H1 (cell line): ENCODE results near the gene ZFAND3. TPM values are rescaled to one million over a fixed set of nuclear protein-coding genes. Genes with fewer than 3 reads are reported as not detected.

Experiments
- CTCF ChIA-PET: fragments of 300-600 bp; sonication (Branson Sonifier 250); formaldehyde crosslinking; loops from one replicate; lab custom pipeline; 2021; ENCODE audit not compliant: partially characterized antibody; lab: Charles Lee
- POLR2A ChIA-PET: fragments of 300-600 bp; sonication (Branson Sonifier 250); formaldehyde crosslinking; loops from one replicate; lab custom pipeline; 2021; ENCODE audit warnings: inconsistent platforms; ENCODE audit not compliant: partially characterized antibody; lab: Charles Lee
- DNase-seq, 2 experiments: peaks; one replicate each; pipeline versions ENCODE4 v3.0.0 to v3.0.0-alpha.2; 2010 to 2022; ENCODE audit warnings: low spot score in 2 of 2, low read depth in 1 of 2, mixed read lengths in 1 of 2
- FAIRE-seq: peaks from 2 replicates; lab custom pipeline; 2011; peaks lifted over from hg19 to GRCh38; lab: Jason Lieb, UNC
- H2AFZ ChIP-seq: 2 replicates; pipeline ENCODE4 v1.8.1; 2012; ENCODE audit warnings: low read length, inconsistent platforms
- H2AK5ac ChIP-seq: 2 replicates; pipeline ENCODE4 v1.6.1; 2013; ENCODE audit warnings: low read depth, low read length
- H2BK120ac ChIP-seq: replicated peaks from 2 replicates; pipeline ENCODE3; 2013; ENCODE audit warnings: low read depth, low read length, inconsistent platforms
- H2BK12ac ChIP-seq: 2 replicates; pipeline ENCODE4 v1.6.1; 2013; ENCODE audit warnings: low read depth, low read length
- H2BK15ac ChIP-seq: 2 replicates; pipeline ENCODE4 v1.6.1; 2013; ENCODE audit warnings: low read length
- H2BK20ac ChIP-seq: 2 replicates; pipeline ENCODE4 v1.6.1; 2013; ENCODE audit warnings: low read length
- H2BK5ac ChIP-seq: 2 replicates; pipeline ENCODE4 v1.6.1; 2013; ENCODE audit warnings: low read depth, low read length
- H3K14ac ChIP-seq: 2 replicates; pipeline ENCODE4 v1.6.1; 2013; ENCODE audit warnings: inconsistent platforms; ENCODE audit not compliant: insufficient read length
- H3K18ac ChIP-seq: 2 replicates; pipeline ENCODE4 v1.6.1; 2013; ENCODE audit warnings: low read length; ENCODE audit errors: extremely low read depth
- H3K23ac ChIP-seq: 2 replicates; pipeline ENCODE4 v1.6.1; 2013; ENCODE audit warnings: inconsistent platforms; ENCODE audit not compliant: insufficient read length
- H3K23me2 ChIP-seq: 2 replicates; pipeline ENCODE4 v1.6.1; 2013; ENCODE audit warnings: low read depth, low read length
- H3K27ac ChIP-seq: 2 replicates; pipeline ENCODE4 v1.6.1; 2011; ENCODE audit warnings: low read depth, low read length, inconsistent platforms
- H3K27me3 ChIP-seq, 4 experiments: replicated peaks in 1 of 4; 1 replicate in 1 of 4; 2 replicates in 3 of 4; pipeline versions ENCODE4 v1.6.1 to v1.8.1; 2011 to 2013; ENCODE audit warnings: low read length in 3 of 4, mild to moderate bottlenecking in 3 of 4, inconsistent platforms in 2 of 4, mixed read lengths in 2 of 4, moderate library complexity in 1 of 4; ENCODE audit not compliant: control insufficient read depth in 3 of 4, insufficient read depth in 3 of 4; ENCODE audit errors: extremely low read depth in 1 of 4
- H3K36me3 ChIP-seq, 4 experiments: 2 replicates each; pipeline versions ENCODE4 v1.6.1 to v1.8.1; 2011 to 2013; ENCODE audit warnings: mild to moderate bottlenecking in 4 of 4, low read length in 3 of 4, moderate library complexity in 2 of 4, control low read depth in 1 of 4, inconsistent platforms in 1 of 4; ENCODE audit not compliant: insufficient read depth in 4 of 4, control insufficient read depth in 2 of 4
- H3K4ac ChIP-seq: replicated peaks from 2 replicates; pipeline ENCODE3; 2013; ENCODE audit warnings: low read length, low read depth, mixed read lengths, inconsistent platforms; ENCODE audit not compliant: insufficient read length
- H3K4me1 ChIP-seq, 4 experiments: replicated peaks in 1 of 4; 1 replicate in 1 of 4; 2 replicates in 3 of 4; pipeline versions ENCODE4 v1.6.1 to v1.8.1; 2011 to 2013; ENCODE audit warnings: low read length in 3 of 4, inconsistent platforms in 2 of 4, mixed read lengths in 1 of 4; ENCODE audit not compliant: insufficient read depth in 4 of 4, control insufficient read depth in 3 of 4
- H3K4me2 ChIP-seq, 2 experiments: 2 replicates each; pipeline versions ENCODE4 v1.6.1 to v1.8.1; 2011 to 2013; ENCODE audit warnings: low read depth in 2 of 2, low read length in 2 of 2, control low read depth in 1 of 2, inconsistent platforms in 1 of 2, mild to moderate bottlenecking in 1 of 2; ENCODE audit not compliant: insufficient read depth in 1 of 2
- H3K4me3 ChIP-seq, 4 experiments: fragments of 200-600, 300-600 bp in 1 of 4; sonication (generic), shearing (Covaris generic), sonication (Bioruptor Twin) in 1 of 4; 2 replicates each; pipeline versions ENCODE4 v1.5.1 to v1.8.1; 2011 to 2016; ENCODE audit warnings: low read length in 4 of 4, low read depth in 3 of 4, control low read depth in 2 of 4, inconsistent platforms in 2 of 4, mild to moderate bottlenecking in 2 of 4, mixed read lengths in 1 of 4, moderate library complexity in 1 of 4; ENCODE audit not compliant: insufficient read depth in 2 of 4; ENCODE audit errors: extremely low read depth in 1 of 4
- H3K56ac ChIP-seq: replicated peaks from 2 replicates; pipeline ENCODE3; 2013; ENCODE audit warnings: low read depth, mild to moderate bottlenecking, mixed read lengths, low read length, inconsistent platforms; ENCODE audit not compliant: insufficient read length
- H3K79me1 ChIP-seq: 2 replicates; pipeline ENCODE4 v1.6.1; 2013; ENCODE audit warnings: low read depth, low read length, control low read depth
- H3K79me2 ChIP-seq, 2 experiments: 2 replicates each; pipeline versions ENCODE4 v1.6.1 to v1.8.1; 2012 to 2013; ENCODE audit warnings: low read length in 2 of 2, mild to moderate bottlenecking in 2 of 2, inconsistent platforms in 1 of 2; ENCODE audit not compliant: insufficient read depth in 2 of 2, control insufficient read depth in 1 of 2
- H3K9ac ChIP-seq, 4 experiments: replicated peaks in 1 of 4; 1 replicate in 1 of 4; 2 replicates in 3 of 4; pipeline versions ENCODE4 v1.6.1 to v1.8.1; 2011 to 2013; ENCODE audit warnings: low read depth in 3 of 4, low read length in 3 of 4, control low read depth in 2 of 4, mild to moderate bottlenecking in 2 of 4, moderate library complexity in 2 of 4, inconsistent platforms in 1 of 4; ENCODE audit errors: extremely low read depth in 1 of 4
- H3K9me3 ChIP-seq, 2 experiments: 2 replicates each; pipeline versions ENCODE4 v1.6.1 to v1.8.1; 2012 to 2013; ENCODE audit warnings: mild to moderate bottlenecking in 2 of 2, moderate library complexity in 2 of 2, control low read depth in 1 of 2, inconsistent platforms in 1 of 2, low read depth in 1 of 2, low read length in 1 of 2, mixed read lengths in 1 of 2; ENCODE audit not compliant: insufficient read depth in 2 of 2
- H4K20me1 ChIP-seq, 2 experiments: replicated peaks in 1 of 2; 2 replicates each; pipeline versions ENCODE3 to v1.8.1; 2011 to 2013; ENCODE audit warnings: inconsistent platforms in 2 of 2, low read length in 2 of 2, mild to moderate bottlenecking in 1 of 2; ENCODE audit not compliant: insufficient read depth in 2 of 2, control insufficient read depth in 1 of 2
- H4K5ac ChIP-seq: 2 replicates; pipeline ENCODE4 v1.6.1; 2013; ENCODE audit warnings: low read length, low read depth, mixed read lengths, inconsistent platforms; ENCODE audit not compliant: insufficient read length
- H4K8ac ChIP-seq: 2 replicates; pipeline ENCODE4 v1.8.0; 2013; ENCODE audit warnings: mild to moderate bottlenecking, moderate library complexity, low read length, inconsistent platforms; ENCODE audit not compliant: insufficient read depth; ENCODE audit errors: extremely low read depth
- H4K91ac ChIP-seq: replicated peaks from 2 replicates; pipeline ENCODE3; 2013; ENCODE audit warnings: low read length, mixed read lengths, inconsistent platforms; ENCODE audit not compliant: insufficient read length
- WGBS, 2 experiments: shearing (Covaris generic) in 1 of 2; methylation state at CpG; one replicate each; pipeline versions ENCODE4 v1.1.6 to v1.1.7; 2013 to 2015; ENCODE audit warnings: low lambda C conversion rate in 2 of 2, mixed read lengths in 2 of 2, inconsistent platforms in 1 of 2, low coverage in 1 of 2, missing lambda C conversion rate in 1 of 2; ENCODE audit not compliant: insufficient replicate concordance in 2 of 2, insufficient coverage in 1 of 2, insufficient read length in 1 of 2; ENCODE audit errors: extremely low coverage in 1 of 2, missing lambda C conversion rate in 1 of 2; 5-methylcytosine and 5-hydroxymethylcytosine counted together
- polyA plus RNA-seq, 7 experiments: library from polyadenylated mRNA; depleted of rRNA in 3 of 7; stranded (reverse) in 5 of 7; unstranded in 2 of 7; fragments of >200 nt in 5 of 7; fragments of 200-250 nt in 2 of 7; gene quantifications; 1 replicate in 5 of 7; 2 replicates in 1 of 7; 4 replicates in 1 of 7; pipeline versions ENCODE4 v1.2.1 to v1.2.3, GENCODE V29; 2011 to 2013; ENCODE audit warnings: missing spikeins in 2 of 7, mixed read lengths in 2 of 7
- total RNA-seq: library from RNA; stranded (reverse); fragmentation: NEBNext Ultra II Directional; extraction: Animal tissue kit (Norgen Biotek cat#: 25700); gene quantifications from 2 replicates; pipeline ENCODE4 v1.2.1, GENCODE V29; 2021

Gene ZFAND3
- total and polyA plus RNA-seq, 2 of the 8 experiments (the other 6 are each of a cell fraction or from before 2014, with no cell fraction given), result 13.0 to 51.3 TPM

DNA sequence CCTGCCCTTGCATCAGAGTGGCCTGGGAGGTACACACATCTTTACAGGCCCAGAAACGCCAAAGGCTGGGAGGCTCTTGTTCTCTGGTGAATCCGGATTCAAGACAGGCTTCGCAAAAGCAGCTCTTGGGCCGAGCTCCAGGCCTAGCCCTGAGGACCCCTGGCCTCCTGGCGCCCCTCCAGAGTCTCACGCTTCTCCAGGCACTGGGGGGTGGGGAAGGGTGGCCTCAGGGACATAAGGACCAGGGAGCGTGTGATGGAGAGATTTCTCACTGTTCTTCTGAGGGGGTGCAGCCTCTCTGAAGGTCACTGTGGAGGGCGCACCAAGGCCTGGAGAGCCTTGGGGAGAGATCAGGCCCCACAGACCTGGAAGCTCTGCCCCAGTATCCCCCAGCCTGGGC lies 349.2 kb downstream of the ZFAND3 start:
- no peak for DNase-seq
- CTCF ChIA-PET, result interaction anchor here (0.5 to 3.0 kb wide), 9 partner anchors 9 to 135 kb away, joined by 3 to 12 read pairs (median 3); no protein-coding TSS in a partner anchor

More for the DNA sequence above, 349.2 kb downstream of the ZFAND3 start:
- H2BK20ac ChIP-seq, result no peak overlapping the region
- peaks cover 0 to 30% (median 9%) of the 10 kb centered on the region in 4 experiments; a peak in 6 of 7 replicates for H3K4me1 ChIP-seq
- FAIRE-seq, result no peak
- H3K14ac ChIP-seq, result no peak overlapping the region
- no peak overlapping the region for H4K91ac ChIP-seq
- no peak overlapping the region for H2BK15ac ChIP-seq
- H3K79me1 ChIP-seq, result no peaks in the 10 kb centered on the region
- no peak overlapping the region for H3K4me3 ChIP-seq
- no peak overlapping the region for H2BK120ac ChIP-seq
- H2AK5ac ChIP-seq, result no peak overlapping the region
- POLR2A ChIA-PET, result interaction anchor here (0.7 kb wide), 1 partner anchor 18 kb away, joined by 3 read pairs; no protein-coding TSS in a partner anchor
- no peak overlapping the region for H3K4ac ChIP-seq
- H4K8ac ChIP-seq, result no peak overlapping the region; the same call in 1 of the 2 replicates
- H2AFZ ChIP-seq, result no peak overlapping the region
- no peaks in the 10 kb centered on the region for H3K36me3 ChIP-seq
- H2BK5ac ChIP-seq, result no peak overlapping the region
- no peak overlapping the region for H3K56ac ChIP-seq
- no peak overlapping the region for H3K18ac ChIP-seq
- WGBS, 2 experiments, result 91% methylated on average over 8 of the region's 8 CpGs; no CpG with 5 or more reads in 1 of the 2 experiments
- no peaks in the 10 kb centered on the region for H3K23me2 ChIP-seq
- no peak overlapping the region for H3K9ac ChIP-seq
- no peaks in the 10 kb centered on the region for H3K27me3 ChIP-seq
- H2BK12ac ChIP-seq, result no peak overlapping the region
- no peak overlapping the region for H3K23ac ChIP-seq
- no peaks in the 10 kb centered on the region for H3K79me2 ChIP-seq
- no peaks in the 10 kb centered on the region for H3K9me3 ChIP-seq
- no peak overlapping the region for H3K4me2 ChIP-seq
- no peaks in the 10 kb centered on the region for H4K20me1 ChIP-seq
- no peak overlapping the region for H4K5ac ChIP-seq
- H3K27ac ChIP-seq, result no peak overlapping the region
